ENCODE measurements around the gene B4GALT5. TPM values are rescaled to one million over a fixed set of nuclear protein-coding genes. Genes with fewer than 3 reads are reported as not detected.
A peak's percentile ranks its signal among the peaks of the same experiment; 100 is the strongest.

The B4GALT5 gene
- total and polyA plus RNA-seq, 10 donors: 3.9 to 79.0 (median 52.3) TPM

GRCh38 chr20:49593466-49594142 lies 120.1 kb downstream of the B4GALT5 start:
- TF ChIP-seq POLR2A (IDR thresholded peaks at IDR 0.05) (no peak), POLR2AphosphoS5 (IDR thresholded peaks at IDR 0.05) (no peak), CTCF (IDR thresholded peaks at IDR 0.05 in 8 of 11, conservative IDR thresholded peaks at IDR 0.05 in 3 of 11) (no peak)
- DNase-seq: no peak
- Histone ChIP-seq H3K36me3 (no peaks in the 10 kb centered on the region), H3K9me3 (peaks cover 0 to 5% (median 0%) of the 10 kb centered on the region in 8 donors), H3K27ac (peak overlapping the region in 3 of 8 donors; percentile 47 to 76 (median 51)), H3K4me1 (peaks cover 0 to 50% (median 18%) of the 10 kb centered on the region in 6 donors), H3K4me3 (no peak overlapping the region), H3K27me3 (replicated peaks in 1 of 7) (no peaks in the 10 kb centered on the region)
- intact Hi-C loops (cut with DNase I; ENCODE audit: low total_unique reads): no loop called here
- WGBS, 5 donors: 82 to 87% (median 85%) methylated on average over 15 of the region's 15 CpGs

- H3K9me3 ChIP-seq: no peaks in the 10 kb centered on the region
- no peak overlapping the region for H3K27ac ChIP-seq
- no peak for TF ChIP-seq POLR2AphosphoS5 (IDR thresholded peaks at IDR 0.05)
- no peak for TF ChIP-seq CTCF (IDR thresholded peaks at IDR 0.05 in 8 of 11, conservative IDR thresholded peaks at IDR 0.05 in 3 of 11)
- no peak for TF ChIP-seq POLR2A (IDR thresholded peaks at IDR 0.05)
- H3K4me1 ChIP-seq: peaks cover 0 to 50% (median 18%) of the 10 kb centered on the region in 6 donors
- peaks cover 0 to 9% (median 0%) of the 10 kb centered on the region in 7 donors for H3K27me3 ChIP-seq (replicated peaks in 1 of 7)
- no peaks in the 10 kb centered on the region for H3K36me3 ChIP-seq
- H3K4me3 ChIP-seq: no peak overlapping the region
- intact Hi-C loops (cut with DNase I; ENCODE audit: low total_unique reads): no loop called here
- DNase-seq: no peak
Observed at GRCh38 chr20:49592120-49592519, 121.6 kb downstream of the B4GALT5 start.

GRCh38 chr20:49591217-49591865 lies 122.3 kb downstream of the B4GALT5 start:
- TF ChIP-seq POLR2A (IDR thresholded peaks at IDR 0.05) (no peak), CTCF (IDR thresholded peaks at IDR 0.05 in 8 of 11, conservative IDR thresholded peaks at IDR 0.05 in 3 of 11) (no peak), POLR2AphosphoS5 (IDR thresholded peaks at IDR 0.05) (no peak)
- Histone ChIP-seq H3K9me3 (no peaks in the 10 kb centered on the region), H3K36me3 (no peaks in the 10 kb centered on the region), H3K27me3 (replicated peaks in 1 of 7) (peaks cover 0 to 9% (median 0%) of the 10 kb centered on the region in 7 donors), H3K4me3 (no peak overlapping the region), H3K27ac (peak overlapping the region in 4 of 8 donors; percentile 39 to 64 (median 47)), H3K4me1 (peaks cover 0 to 43% (median 16%) of the 10 kb centered on the region in 6 donors)
- WGBS, 5 donors: 73 to 87% (median 79%) methylated on average over 4 of the region's 4 CpGs
- intact Hi-C loops (cut with DNase I; ENCODE audit: low total_unique reads): no loop called here
- no peak for DNase-seq

Data from spleen (tissue), 11 donors.